K562 (cell line): ENCODE data around the gene NTSR1. TPM values are rescaled to one million over a fixed set of nuclear protein-coding genes. Genes with fewer than 3 reads are reported as not detected.

ENCODE experiments used
- ATAC-seq: fragments of 200-7000 bp; cut with Tn5 transposase; 3 replicates; pipeline ENCODE4 v1.9.1; 2020; ENCODE audit warnings: moderate library complexity
- BruUV-seq: library from RNA; stranded (reverse); fragments of 400-500 nt; replicated peaks from 2 replicates; lab custom pipeline; 2021; lab: Mats Ljungman, UMichigan
- CTCF ChIA-PET: fragments of 300-600 bp; formaldehyde crosslinking; extraction: SDS; loops from one replicate; lab custom pipeline; 2021; ENCODE audit warnings: low intra/inter-chr PET ratio; lab: Yijun Ruan, JAX
- POLR2A ChIA-PET: fragments of 300-600, 350-650 bp; sonication (Branson Sonifier 250); formaldehyde crosslinking; extraction: SDS; loops from one replicate; lab custom pipeline; 2021; ENCODE audit warnings: antibody characterized with exemption, inconsistent platforms; lab: Yijun Ruan, JAX
- DNase-seq, 4 experiments: peaks; one replicate each; pipeline versions ENCODE4 v3.0.0 to v3.0.0-alpha.2; 2011 to 2018; ENCODE audit warnings: low spot score in 3 of 4, mixed read lengths in 3 of 4; ENCODE audit errors: extremely low read depth in 1 of 4
- FAIRE-seq: peaks from 2 replicates; lab custom pipeline; 2011; peaks lifted over from hg19 to GRCh38; lab: Jason Lieb, UNC
- H2AFZ ChIP-seq: 2 replicates; pipeline ENCODE4 v1.6.0; 2011; ENCODE audit warnings: low read depth, low read length, control low read depth, inconsistent platforms
- H3K27ac ChIP-seq: fragments of 200-600 bp; 3 replicates; pipeline ENCODE4 v1.8.0; 2011; ENCODE audit warnings: low read depth, mild to moderate bottlenecking, control low read depth, inconsistent platforms, low read length, moderate library complexity, mixed read lengths; ENCODE audit errors: extremely low read depth
- H3K27me3 ChIP-seq, 2 experiments: fragments of 300-600 bp in 1 of 2; 2 replicates in 1 of 2; 3 replicates in 1 of 2; pipeline versions ENCODE4 v1.6.0 to v1.8.0; 2011; ENCODE audit warnings: inconsistent platforms in 2 of 2, low read length in 2 of 2, mild to moderate bottlenecking in 1 of 2, mixed read lengths in 1 of 2, moderate library complexity in 1 of 2; ENCODE audit not compliant: control insufficient read depth in 2 of 2, insufficient read depth in 2 of 2
- H3K36me3 ChIP-seq: fragments of 300-600 bp; 3 replicates; pipeline ENCODE4 v1.8.0; 2011; ENCODE audit warnings: mild to moderate bottlenecking, low read length, inconsistent platforms; ENCODE audit not compliant: control insufficient read depth, insufficient read depth
- H3K4me1 ChIP-seq, 2 experiments: fragments of 200-600 bp in 1 of 2; replicated peaks in 1 of 2; 2 replicates in 1 of 2; 3 replicates in 1 of 2; pipeline versions ENCODE4 v1.5.1 to v1.8.0; 2011; ENCODE audit warnings: inconsistent platforms in 2 of 2, low read length in 2 of 2, mild to moderate bottlenecking in 1 of 2, mixed read lengths in 1 of 2, moderate library complexity in 1 of 2; ENCODE audit not compliant: control insufficient read depth in 2 of 2, insufficient read depth in 2 of 2
- H3K4me2 ChIP-seq: 2 replicates; pipeline ENCODE4 v1.6.1; 2011; ENCODE audit warnings: low read length, control low read depth, inconsistent platforms, mixed read lengths; ENCODE audit not compliant: insufficient read depth
- H3K4me3 ChIP-seq: fragments of 200-600 bp; sonication (generic), shearing (Covaris generic); 2 replicates; pipeline ENCODE4 v1.5.1; 2016; ENCODE audit warnings: control low read depth, inconsistent platforms
- H3K79me2 ChIP-seq: fragments of 200-600 bp; 3 replicates; pipeline ENCODE4 v1.8.0; 2011; ENCODE audit warnings: low read length, inconsistent platforms; ENCODE audit not compliant: control insufficient read depth, insufficient read depth
- H3K9ac ChIP-seq, 2 experiments: 2 replicates each; pipeline versions ENCODE4 v1.6.0 to v1.6.1; 2011; ENCODE audit warnings: low read depth in 2 of 2, low read length in 2 of 2, control low read depth in 1 of 2, inconsistent platforms in 1 of 2, mild to moderate bottlenecking in 1 of 2, mixed read lengths in 1 of 2; ENCODE audit not compliant: insufficient read depth in 1 of 2
- H3K9me1 ChIP-seq: one replicate; pipeline ENCODE4 v1.6.0; 2011; ENCODE audit warnings: inconsistent platforms, mild to moderate bottlenecking, low read length, moderate library complexity; ENCODE audit not compliant: control insufficient read depth, insufficient read depth
- H3K9me3 ChIP-seq: replicated peaks from 2 replicates; pipeline ENCODE4 v1.5.1; 2011; ENCODE audit warnings: low read depth, low read length, inconsistent platforms; ENCODE audit not compliant: control insufficient read depth, insufficient read depth
- H4K20me1 ChIP-seq: replicated peaks from 2 replicates; pipeline ENCODE4 v1.6.1; 2011; ENCODE audit warnings: low read length, inconsistent platforms, mixed read lengths; ENCODE audit not compliant: control insufficient read depth, insufficient read depth
- ATF3 ChIP-seq, 2 experiments: fragments of 450-650 bp in 1 of 2; sonication (generic) in 1 of 2; formaldehyde crosslinking in 1 of 2; IDR thresholded peaks in 1 of 2; conservative IDR thresholded peaks in 1 of 2; 2 replicates each; pipeline versions ENCODE4 v1.6.1 to v1.8.1; 2016 to 2023; ENCODE audit warnings: mild to moderate bottlenecking in 2 of 2, moderate library complexity in 2 of 2, inconsistent platforms in 1 of 2, missing genetic modification reagents in 1 of 2
- RNF2 ChIP-seq: sonication (generic); IDR thresholded peaks from 2 replicates; pipeline ENCODE4 v1.6.1; 2016
- WGBS: fragments of 100-300 bp; shearing (Covaris generic); methylation state at CpG from one replicate; pipeline ENCODE4 v1.1.6; 2016; ENCODE audit warnings: low coverage, mixed read lengths; ENCODE audit not compliant: insufficient coverage; ENCODE audit errors: missing lambda C conversion rate; 5-methylcytosine and 5-hydroxymethylcytosine counted together
- in situ Hi-C: fragments of 300-500 bp; cut with MboI; formaldehyde crosslinking; loops from 4 replicates; pipeline ENCODE4 v1.15.0; 2018; ENCODE audit warnings: inconsistent platforms, mixed read lengths
- intact Hi-C: fragments of 100-400 bp; cut with micrococcal nuclease; formaldehyde crosslinking; loops from 2 replicates; pipeline ENCODE4 v1.14.2; 2022
- polyA plus RNA-seq, 8 experiments: library from polyadenylated mRNA; depleted of rRNA in 4 of 8; stranded (reverse) in 5 of 8; unstranded in 3 of 8; fragments of >200 nt; fragmentation: Nextera tagmentation in 2 of 8; fragmentation: Illumina TruSeq in 1 of 8; extraction: Ambion mirVana in 2 of 8; extraction: Trizol in 1 of 8; gene quantifications; 2 replicates each; pipeline versions ENCODE4 v1.2.1 to v1.2.3, GENCODE V29; 2011 to 2014; ENCODE audit warnings: inconsistent platforms in 1 of 8, missing spikeins in 1 of 8
- total RNA-seq, 7 experiments: library from RNA; depleted of rRNA in 6 of 7; stranded (reverse); fragments of >200 nt in 6 of 7; fragmentation: Illumina TruSeq in 2 of 7; extraction: Trizol in 2 of 7; gene quantifications; 2 replicates each; pipeline versions ENCODE4 v1.2.1 to v1.2.3, GENCODE V29; 2011 to 2021; ENCODE audit warnings: low replicate concordance in 1 of 7

NTSR1 gene
- total and polyA plus RNA-seq, 9 of the 15 experiments (the other 6 are each of a cell fraction or from before 2014, with no cell fraction given): 0.04 to 0.40 (median 0.13) TPM; not detected in 3

GRCh38 chr20:62724692-62725595 lies 16.3 kb downstream of the NTSR1 start:
- 4% methylated on average over 19 of the region's 24 CpGs for WGBS
- Histone ChIP-seq H3K27me3 (peaks cover 76 to 79% of the 10 kb centered on the region in 2 experiments), H2AFZ (no peak overlapping the region), H3K36me3 (no peaks in the 10 kb centered on the region), H3K27ac (no peak overlapping the region), H4K20me1 (0 out of 2 replicates have a peak, but pooled peaks cover 3% of the 10 kb centered on the region), H3K9me3 (0 out of 2 replicates have a peak, but pooled peaks cover 2% of the 10 kb centered on the region), H3K79me2 (no peaks in the 10 kb centered on the region), H3K4me2 (no peak overlapping the region), H3K9me1 (no peaks in the 10 kb centered on the region), H3K4me1 (peaks cover 4 to 22% of the 10 kb centered on the region in 2 experiments; a peak in 4 of 5 replicates), H3K9ac (no peak overlapping the region), H3K4me3 (no peak overlapping the region)
- in situ Hi-C loops (no loop called here), intact Hi-C loops (no loop called here)
- no peak for DNase-seq
- no peak for ATAC-seq
- FAIRE-seq: no peak
- POLR2A ChIA-PET: interaction anchor here (0.7 kb wide), 1 partner anchor 364 kb away, joined by 3 read pairs; no protein-coding TSS in a partner anchor
- BruUV-seq: no TSS peak
- CTCF ChIA-PET: no interaction called here
- TF ChIP-seq ATF3 (IDR thresholded peaks at IDR 0.05): 0 out of 2 replicates have a peak, but pooled peaks have one; percentile 10
- no peak for TF ChIP-seq ATF3 (CRISPR knock-in tag; conservative IDR thresholded peaks at IDR 0.05)
- no peak for TF ChIP-seq RNF2
